GM19397 (cell line): ENCODE data around the gene EVA1C.
"Not testable (repeated sequence)": the region's sequence is repeated elsewhere in the genome, so short reads cannot be mapped to it uniquely, and the experiment has no call there.

Experiments used
- ATAC-seq: cut with Tn5 transposase; IDR thresholded peaks from one replicate; pipeline ENCODE4 v1.9.1; 2021; ENCODE audit warnings: mild to moderate bottlenecking, moderate library complexity; ENCODE audit not compliant: unreplicated experiment

EVA1C gene, protein sequence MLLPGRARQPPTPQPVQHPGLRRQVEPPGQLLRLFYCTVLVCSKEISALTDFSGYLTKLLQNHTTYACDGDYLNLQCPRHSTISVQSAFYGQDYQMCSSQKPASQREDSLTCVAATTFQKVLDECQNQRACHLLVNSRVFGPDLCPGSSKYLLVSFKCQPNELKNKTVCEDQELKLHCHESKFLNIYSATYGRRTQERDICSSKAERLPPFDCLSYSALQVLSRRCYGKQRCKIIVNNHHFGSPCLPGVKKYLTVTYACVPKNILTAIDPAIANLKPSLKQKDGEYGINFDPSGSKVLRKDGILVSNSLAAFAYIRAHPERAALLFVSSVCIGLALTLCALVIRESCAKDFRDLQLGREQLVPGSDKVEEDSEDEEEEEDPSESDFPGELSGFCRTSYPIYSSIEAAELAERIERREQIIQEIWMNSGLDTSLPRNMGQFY

DNA sequence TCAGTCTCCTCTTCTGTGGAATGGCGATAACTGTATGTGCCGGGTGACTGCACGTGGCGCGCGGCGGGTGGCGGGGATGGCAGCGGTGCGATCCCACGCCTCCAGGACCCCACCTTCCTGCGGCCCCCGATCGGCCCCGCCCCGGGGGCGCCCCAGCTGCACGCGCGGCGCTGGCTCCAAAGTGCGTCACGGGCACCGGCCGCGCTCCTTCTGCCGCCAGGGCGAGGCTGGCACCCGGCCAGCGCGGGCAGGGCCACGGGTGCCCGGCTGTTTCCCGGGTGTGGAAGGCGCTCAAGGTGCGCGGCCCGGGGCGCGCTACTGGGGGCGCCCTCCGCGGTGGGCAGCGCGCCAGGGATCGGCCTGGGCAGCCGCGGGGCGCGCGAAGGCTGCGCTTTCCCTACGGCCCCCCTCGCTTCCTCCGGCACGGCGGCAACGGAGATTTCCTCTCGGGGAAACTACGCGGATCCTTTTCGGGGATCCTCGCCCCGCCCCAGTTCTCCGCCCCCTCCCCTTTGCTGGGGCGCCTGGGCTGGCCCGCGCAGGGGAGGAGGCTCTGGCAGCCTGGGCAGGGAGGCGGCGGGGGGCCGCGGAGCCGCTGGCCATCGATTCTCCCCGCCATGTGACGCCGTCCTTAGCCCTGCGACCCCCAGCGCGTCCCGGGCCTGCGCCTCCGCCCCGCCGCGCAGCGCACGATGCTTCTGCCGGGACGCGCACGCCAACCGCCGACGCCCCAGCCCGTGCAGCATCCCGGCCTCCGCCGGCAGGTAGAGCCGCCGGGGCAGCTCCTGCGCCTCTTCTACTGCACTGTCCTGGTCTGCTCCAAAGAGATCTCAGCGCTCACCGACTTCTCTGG, at the start of gene EVA1C:
EVA1C (plus strand) TSS at position 545 of the 853 bp plus-strand sequence; CDS start at position 693, 148 bp downstream.
- no peak for ATAC-seq

DNA sequence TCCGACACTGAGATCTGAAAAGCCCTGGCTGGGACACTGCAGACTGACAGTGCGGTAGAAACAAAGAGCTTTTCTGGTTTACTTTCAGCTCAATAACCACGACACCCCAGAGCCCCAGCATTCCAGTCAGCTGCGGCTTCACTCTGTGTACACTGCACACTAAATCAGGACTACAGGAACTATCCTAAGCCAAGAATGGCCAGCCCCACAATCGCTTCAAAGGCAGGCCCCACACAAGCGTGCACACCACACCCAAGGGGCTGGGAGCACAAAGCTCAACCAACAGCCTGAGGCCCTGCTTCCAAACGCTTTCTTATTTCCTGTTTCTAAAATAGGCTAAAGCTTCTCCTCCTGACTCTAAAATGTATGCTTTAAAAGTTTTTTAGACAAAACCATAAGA, 48.1 kb upstream of the EVA1C start:
- ATAC-seq: no peak

DNA sequence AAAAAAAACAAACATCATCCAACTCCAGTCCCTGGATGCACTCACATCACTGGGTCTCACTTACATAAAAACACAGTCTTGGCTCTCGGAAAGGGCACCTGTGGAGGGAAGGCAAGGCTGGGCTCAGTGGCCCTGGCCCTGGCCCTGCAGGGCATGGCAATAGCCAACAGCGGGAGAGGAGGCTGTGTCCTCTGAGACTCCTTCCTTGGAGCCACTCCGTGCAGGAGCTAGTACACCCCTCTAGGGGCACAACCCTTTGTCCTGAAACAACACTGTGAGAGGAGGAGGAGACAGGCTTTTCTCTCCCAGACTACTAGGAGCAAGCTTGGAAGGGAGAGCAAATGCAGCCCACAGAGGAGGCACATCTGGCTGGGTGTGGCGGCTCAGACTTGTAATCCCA, 47.7 kb upstream of the EVA1C start:
- no peak for ATAC-seq

DNA sequence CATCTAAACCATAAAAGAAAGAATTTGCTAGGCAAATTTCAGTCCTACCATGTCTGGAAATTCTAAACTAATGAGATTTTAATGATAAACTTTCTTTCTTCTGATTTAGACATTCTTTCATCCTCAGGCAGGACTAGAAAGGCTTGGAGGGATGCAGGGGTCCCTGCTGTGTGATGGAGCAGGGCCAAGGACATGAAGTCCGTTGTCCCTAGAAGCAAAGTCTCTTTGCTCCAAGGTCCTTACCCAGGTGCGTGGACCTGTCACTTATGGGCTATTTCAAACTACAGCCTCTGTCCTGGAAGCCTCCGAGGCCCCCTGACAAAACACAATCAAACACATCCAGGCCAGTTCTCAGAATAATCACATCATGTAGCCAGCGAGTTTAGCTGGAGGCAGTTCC, 46.3 kb upstream of the EVA1C start:
- ATAC-seq: no peak

DNA sequence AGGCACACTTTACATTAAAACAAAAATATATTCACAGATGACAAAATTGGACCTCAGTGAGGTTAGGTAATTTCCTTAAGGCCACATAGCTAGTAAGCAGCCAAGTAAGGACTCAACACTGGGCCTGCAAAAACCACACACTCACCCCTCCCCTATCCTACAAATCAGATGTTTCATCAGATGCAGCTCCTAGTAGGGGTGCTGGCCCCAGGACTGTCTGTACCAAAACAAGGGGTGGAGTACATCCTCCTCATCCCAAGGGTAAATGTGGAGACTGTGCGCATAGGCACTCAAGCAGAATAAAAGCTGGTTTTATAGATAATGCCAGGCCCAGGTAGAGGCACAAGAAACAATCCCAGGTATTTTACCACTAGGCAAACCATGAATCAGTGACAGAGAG, 45.3 kb upstream of the EVA1C start:
- no peak for ATAC-seq

DNA sequence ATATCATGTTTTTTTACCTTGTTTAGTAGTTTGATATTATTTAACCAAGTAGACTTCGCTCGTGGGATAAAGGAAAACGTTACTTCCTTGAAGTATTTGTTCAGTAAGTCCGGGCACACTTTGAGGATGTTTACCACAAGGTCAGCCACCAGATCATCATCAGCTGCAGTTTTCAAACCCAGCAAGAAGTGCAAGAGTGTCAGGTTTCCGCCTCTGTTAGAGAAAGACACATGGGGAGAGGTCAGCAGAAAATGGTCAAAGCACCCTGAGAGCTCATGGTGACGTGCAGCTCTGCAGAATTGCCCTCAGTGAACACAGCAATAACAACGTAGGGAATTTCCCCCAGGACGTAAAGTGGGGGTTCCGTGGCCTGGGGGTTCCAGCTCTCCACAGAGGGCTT, 44.1 kb upstream of the EVA1C start:
- ATAC-seq: no peak

DNA sequence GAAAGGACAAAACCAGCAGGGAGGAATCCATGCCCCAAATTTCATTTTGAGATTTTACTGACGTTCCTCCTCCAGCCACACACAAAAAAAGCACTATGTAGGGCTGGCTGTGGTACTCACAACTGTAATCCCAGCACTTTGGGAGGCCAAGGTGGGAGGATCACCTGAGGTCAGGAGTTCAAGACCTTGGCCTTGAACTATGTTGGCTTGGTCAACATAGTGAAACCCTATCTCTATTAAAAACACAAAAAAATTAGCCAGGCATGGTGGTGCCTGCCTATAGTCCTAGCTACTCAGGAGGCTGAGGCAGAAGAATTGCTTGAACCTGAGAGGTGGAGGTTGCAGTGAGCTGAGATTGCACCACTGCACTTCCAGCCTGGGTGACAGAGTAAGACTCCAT, 43.5 kb upstream of the EVA1C start:
- ATAC-seq: not testable (repeated sequence)

DNA sequence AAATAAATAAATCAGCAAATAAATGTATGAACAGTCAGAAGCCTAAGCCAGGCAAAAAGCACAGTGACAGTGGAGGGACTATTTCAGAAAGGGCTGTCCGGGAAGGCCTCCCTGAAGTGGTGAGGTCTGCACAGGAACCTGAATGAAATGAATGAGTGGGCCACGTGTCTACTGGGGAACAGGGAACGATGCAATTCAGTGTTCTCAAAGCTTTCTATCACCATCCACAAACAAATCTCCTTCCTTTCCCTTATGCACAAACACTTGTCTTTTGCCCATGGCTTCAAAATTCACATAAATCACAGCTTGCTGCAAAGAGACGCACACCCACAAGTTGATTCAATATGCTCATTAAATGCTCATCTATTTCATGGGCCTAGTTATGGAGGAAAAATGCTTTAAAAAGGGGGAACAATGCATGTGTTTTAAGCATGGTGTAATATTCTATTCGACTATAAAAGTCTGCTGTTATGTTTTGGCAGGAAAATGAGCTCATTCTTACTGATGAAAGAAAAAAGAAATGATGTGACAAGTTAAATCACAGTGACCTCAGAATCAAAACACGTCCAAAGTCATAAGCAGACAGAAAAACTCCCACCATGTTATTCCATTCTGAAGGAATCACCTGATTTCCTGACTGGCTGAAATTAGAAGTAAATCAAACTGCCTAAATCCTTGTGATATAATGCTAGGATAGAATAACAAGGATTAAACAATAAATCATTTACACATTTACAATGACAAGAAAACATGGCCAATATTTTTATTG, 41.3 kb upstream of the EVA1C start:
- ATAC-seq: no peak

DNA sequence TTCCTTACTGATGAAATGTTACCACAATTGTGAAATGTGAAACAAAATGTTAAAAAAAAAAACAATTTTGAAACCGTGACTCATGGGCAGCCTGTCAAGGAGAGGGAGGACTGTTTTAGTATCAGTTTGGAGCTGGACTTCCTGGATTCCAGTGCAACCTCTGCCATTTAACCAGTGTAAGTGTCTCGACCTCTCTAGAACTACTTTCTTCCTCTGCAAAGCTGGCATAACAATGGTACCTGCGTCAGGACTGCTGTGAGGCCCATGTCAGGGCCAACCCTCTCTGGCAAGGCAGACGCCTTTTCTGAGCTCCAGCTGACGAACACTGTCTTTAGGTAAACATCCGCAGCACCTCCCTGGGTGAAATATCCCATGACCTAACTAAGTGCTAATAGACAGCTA, 40.6 kb upstream of the EVA1C start:
- ATAC-seq: no peak

DNA sequence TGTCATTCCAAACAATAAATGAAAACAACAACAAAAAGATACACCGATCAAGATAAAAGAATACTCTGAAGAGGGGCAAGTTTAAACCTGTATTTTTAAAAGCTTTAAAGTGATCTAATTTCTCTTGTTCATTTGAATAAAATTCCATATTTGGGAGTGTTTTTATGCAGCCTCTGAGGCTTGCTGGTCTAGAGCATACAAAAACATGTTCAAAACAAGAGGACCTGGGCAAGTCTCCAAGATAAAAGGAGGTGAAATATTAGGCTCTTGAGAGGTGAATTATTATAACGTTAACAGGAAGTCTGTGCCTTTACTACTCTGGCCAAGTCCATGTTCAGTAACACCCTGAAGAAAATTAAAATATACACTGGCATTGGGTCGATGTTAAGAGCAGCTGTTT, 39.8 kb upstream of the EVA1C start:
- no peak for ATAC-seq

DNA sequence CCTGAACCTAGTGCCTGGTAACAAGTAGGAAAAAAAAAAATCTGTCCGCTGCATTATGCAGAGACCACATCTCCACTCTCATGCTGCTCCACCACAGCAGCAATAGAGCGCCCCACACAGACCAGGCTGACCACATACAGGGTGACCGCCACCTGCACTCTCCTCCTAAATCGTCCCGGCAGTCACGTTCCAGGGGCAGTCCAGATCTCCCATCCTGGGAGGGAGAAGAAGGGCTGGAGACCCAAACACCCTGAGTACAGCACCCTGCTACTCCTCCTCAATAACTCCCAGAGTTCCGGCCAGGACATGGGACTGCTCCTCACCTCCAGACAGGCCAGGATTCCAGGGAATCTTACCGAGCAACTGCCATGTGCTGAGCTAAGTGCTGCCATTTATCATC, 35.0 kb upstream of the EVA1C start:
- no peak for ATAC-seq

DNA sequence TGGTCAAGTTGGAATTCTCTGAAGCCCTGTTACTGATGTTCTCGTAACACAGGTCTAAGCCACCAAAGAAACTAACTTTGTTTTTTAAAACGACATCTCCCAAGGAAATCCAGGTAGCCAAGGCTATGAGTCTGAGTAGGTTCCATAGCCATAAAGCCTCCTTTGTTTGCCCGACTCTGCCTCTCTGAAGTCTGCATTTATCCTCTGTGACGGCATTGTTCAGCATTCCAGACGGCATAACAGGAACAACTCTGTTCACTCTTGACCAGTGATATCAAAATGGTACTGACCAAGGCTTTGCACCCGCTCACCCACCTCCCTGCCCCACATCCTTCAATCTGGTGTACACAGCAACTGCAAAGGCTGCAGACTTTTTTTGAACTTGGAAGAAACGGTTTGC, 34.5 kb upstream of the EVA1C start:
- no peak for ATAC-seq

DNA sequence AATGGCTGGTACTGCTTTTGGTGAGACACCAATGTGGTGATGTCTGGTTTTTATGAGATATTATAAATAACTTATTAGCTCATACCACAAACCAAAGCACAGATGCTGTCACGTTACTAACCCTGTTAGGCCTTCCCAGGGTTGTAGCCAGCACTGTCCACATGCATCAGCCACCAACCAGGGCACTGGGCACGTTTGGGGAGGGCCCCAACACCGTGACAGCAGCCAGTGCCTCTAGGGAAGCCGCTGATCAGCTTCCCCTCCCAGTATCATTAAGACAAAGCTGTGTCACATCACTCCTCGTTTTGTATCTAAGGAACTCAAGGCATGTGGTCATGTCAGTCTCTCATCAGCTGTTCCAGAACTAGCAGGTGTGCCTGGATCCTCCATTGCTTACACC, 33.5 kb upstream of the EVA1C start:
- ATAC-seq: no peak

DNA sequence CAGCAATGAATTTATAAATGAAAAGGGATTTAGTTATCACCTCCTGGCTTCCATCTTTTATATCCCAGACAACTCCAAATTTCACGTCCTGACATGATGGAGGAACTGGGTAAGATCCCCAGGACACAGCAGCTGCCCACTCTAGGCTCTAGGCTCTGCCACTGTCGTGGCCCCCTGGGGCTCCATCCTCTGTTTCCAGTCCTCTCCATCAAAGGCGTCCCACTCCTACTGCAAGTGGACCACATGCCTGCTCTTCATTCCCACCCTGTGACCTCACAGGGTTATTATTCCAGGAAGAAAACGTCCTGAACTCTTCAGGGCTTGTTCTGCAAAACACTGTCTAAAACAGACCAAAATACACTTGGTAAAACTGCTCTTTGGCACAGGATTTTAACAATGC, 31.6 kb upstream of the EVA1C start:
- ATAC-seq: no peak

DNA sequence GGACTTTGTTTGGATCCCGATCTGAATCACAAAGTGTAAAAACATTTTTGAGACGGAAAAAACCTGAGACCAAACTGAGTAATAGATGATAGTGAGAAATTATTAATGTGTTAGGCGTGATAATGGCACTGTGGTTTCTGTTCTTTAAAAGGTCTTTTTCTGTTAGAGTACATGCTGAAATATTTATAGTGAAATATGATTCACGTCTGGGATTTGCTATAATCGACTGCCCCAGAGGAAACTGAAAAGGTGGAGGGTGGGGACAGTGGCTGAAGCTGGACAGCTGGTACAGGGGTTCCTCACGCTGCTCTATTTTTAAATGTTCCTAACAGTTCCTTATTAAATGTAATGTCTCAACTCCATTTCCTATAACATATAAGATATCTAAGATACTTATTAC, 30.9 kb upstream of the EVA1C start:
- no peak for ATAC-seq

DNA sequence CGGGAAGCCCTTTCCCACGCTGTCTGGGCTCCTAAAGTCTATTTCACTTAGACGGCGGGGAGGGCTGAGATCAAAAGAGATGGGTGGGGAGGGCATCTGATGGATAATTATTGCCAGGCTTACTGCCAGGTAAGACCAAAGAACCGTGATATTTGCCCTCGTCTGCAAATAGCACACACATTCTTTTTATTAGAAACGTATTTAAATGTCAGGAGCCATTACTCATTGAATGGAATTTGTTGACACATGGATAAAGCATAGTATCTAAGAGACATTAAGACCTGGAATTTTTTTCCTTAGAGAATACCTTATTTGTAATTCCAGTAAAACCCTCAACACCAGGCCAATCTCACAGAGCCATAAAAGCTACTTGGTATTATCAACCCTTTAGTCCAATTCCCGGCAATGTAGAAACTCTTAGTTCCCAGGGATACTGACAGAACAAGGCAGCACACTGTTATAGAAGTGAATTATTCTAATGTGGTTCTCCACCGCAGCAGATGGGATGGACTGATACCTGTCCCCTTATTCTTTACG, 30.3 kb upstream of the EVA1C start:
- no peak for ATAC-seq

DNA sequence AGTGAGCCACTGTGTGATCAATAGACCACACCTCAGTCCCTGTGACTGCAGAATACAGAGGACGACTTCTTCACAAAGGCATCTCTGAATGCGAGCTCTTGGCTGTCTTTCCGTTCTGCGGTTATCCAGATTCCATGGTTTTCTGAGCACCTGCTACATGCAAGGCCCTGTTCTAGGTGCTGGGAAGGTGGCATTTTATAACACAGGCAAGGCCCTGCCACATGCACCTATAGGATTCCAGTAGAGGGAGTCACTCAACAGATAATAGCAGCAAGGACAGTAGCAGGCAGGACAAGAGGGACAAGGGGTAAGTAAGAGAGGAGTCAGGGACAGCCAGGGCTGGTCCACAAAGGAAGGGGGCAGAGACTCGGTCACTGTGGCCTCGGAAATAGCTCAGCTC, 28.7 kb upstream of the EVA1C start:
- no peak for ATAC-seq

DNA sequence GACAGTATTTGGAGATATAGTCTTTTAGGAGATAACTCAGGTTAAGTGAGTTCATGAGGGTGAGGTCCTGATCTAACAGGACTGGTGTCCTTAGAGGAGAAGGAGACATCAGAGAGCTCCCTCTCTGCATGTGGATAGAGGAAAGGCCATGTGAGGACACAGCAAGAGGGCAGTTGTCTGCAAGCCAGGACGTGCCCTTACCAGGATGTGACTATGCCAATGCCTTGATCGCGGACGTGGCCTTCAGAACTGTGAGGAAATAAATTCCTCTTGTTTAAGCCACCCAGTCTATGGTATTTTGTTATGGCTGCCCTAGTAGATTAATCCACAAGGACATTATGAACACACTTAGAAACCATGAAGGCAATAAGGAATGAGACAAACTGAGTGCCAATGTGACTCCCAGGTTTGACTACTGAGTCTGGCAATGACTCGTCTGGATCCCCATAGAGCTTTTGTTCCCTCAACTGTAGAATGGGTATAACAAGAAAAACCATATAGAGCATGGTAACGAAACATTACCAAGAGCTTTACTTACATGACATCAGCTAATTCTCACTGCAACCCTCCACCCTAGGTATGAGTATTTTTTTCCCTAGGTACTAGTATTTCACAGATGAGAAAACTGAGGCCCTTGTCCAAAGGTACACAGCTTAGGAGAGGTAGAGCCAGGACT, 26.2 kb upstream of the EVA1C start:
- no peak for ATAC-seq

DNA sequence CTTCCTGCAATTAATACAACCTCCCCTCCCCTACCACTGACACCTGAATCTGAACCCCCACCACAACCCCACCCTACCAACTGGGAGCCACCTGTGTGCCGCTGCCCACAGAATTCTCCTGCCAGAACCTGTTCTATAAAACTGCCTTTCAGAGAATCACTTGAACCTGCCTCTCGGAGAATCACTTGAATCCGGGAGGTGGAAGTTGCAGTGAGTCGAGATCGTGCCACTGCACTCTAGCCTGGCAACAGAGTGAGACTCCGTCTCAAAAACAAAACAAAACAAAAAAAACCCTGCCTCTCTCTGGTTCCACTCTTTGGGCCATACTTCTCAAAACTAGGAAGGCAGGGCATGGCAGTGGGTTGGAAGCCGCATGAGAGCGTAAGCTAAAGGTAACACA, 25.4 kb upstream of the EVA1C start:
- no peak for ATAC-seq

DNA sequence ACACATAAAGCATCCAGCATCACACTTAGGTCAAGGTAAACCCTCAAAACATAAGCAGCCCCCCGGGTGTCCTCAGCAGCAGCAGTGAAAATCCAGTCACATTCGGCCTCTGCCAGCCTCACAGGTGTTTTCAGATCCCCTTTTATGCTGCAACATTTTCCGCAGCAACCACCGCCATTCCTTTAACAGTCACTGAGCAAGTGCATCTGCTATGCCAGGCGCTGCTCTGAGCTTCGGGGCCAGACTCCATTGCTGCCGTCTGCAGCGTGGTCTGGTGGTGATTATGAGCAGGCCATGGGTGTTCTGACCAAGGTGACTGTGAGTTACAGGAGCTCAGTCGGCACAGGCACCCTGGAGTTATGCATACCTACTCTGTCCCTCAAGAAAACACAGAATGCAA, 24.2 kb upstream of the EVA1C start:
- no peak for ATAC-seq
